Heart left ventricle (tissue), 13 donors: ENCODE measurements around the gene GOLGA6C.
"Not testable (repeated sequence)": the region's sequence is repeated elsewhere in the genome, so short reads cannot be mapped to it uniquely, and the experiment has no call there.

Experiments
- CTCF ChIP-seq, 12 donors: fragments of 200-600 bp; sonication (generic) in 4 of 12; IDR thresholded peaks; one replicate each; pipeline versions ENCODE4 v1.5.0 to v1.8.0; 2018 to 2022; ENCODE audit warnings: antibody characterized with exemption in 12 of 12, mild to moderate bottlenecking in 5 of 12
- POLR2A ChIP-seq, 2 donors: fragments of 450-650 bp; IDR thresholded peaks; one replicate each; pipeline ENCODE4 v1.6.1; 2017; ENCODE audit warnings: antibody characterized with exemption in 2 of 2, mild to moderate bottlenecking in 2 of 2, moderate library complexity in 2 of 2
- donor health status: ischemic (EF 13 %, LVEDD 7.1; RV severe dilation, severe dysfunction).
- donor health status: DM: no; HTN: yes; CAD: no.
- donor health status: DM: no; HTN: no; CAD: no.
- donor health status: ischemic (EF 25% LVEDD 6.9; RV normal size, moderate dysfunction).
- donor health status: ischemic (EF 25% LVEDD 5.7; RV mildly dilated, moderate dysfunction).
- donor health status: ischemic (EF 35%, LVEDD 5.7; RV mildly dilated, moderate dysfunction).
- donor health status: nonischemic (EF 11% LVEDD 7.7; RV severe dilation, severe dysfunction).
- donor health status: DM: yes; HTN: yes; CAD: no.
- donor health status: PGD.
- donor health status: ischemic (EF 29% LVEDD 5.4; RV normal size, mild dysfunction).
- donor health status: nonischemic (EF 23%, LVEDD 6.1; RV moderate dilation, normal function).

DNA sequence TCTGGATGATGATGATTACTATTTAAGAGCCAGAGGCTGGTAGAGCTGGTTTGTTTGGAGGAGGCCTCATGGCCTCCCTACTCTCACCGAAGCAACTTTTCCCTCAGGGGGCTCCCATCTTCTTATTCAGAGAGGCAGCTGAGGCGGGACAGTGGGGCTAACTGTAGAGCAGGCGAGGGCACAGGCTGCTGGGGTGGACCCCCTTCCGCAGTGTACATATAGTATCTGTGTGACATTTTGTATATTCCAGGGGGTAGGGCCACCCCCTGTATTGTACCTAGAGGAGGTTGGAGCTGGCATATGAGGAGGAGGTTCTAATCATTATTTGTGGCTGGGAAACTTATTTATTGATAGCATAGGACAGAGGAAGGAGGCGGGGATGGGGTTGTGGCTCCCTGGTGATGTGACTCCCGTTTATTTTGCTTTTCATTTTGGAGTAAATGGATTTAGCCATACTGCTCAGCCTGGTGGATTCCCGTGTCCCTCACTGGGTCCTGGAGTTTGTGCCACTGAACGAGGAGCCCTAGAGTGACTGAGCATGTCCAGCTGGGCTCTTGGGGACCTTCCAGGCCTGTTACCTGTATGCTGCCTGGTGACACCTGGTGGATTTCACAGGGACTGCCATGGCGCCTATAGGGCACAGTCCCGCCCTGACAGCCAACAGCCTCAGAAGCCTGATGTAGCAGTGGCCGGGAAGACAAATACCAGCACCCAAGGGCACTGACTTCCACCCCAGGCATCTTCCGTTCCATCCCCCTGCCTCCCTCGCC lies 40.6 kb downstream of the GOLGA6C start:
- TF ChIP-seq CTCF, POLR2A (IDR thresholded peaks at IDR 0.05): not testable (repeated sequence)
